Endothelial cell of umbilical vein (primary cell): Measurements from ENCODE around the gene SRGAP3. TPM values are rescaled to one million over a fixed set of nuclear protein-coding genes. Genes with fewer than 3 reads are reported as not detected.

Experiments used
- BruUV-seq: library from RNA; stranded (reverse); fragments of 400-500 nt; replicated peaks from 2 replicates; lab custom pipeline; 2021; lab: Mats Ljungman, UMichigan
- CTCF ChIA-PET: fragments of 300-600, 350-600 bp; sonication (Branson Sonifier 250); formaldehyde crosslinking; loops from one replicate; lab custom pipeline; 2021; ENCODE audit warnings: antibody characterized with exemption, inconsistent platforms; lab: Charles Lee
- POLR2A ChIA-PET: fragments of 300-600, 350-600 bp; sonication (Branson Sonifier 250); formaldehyde crosslinking; loops from one replicate; lab custom pipeline; 2021; ENCODE audit warnings: antibody characterized with exemption, inconsistent platforms; lab: Charles Lee
- DNase-seq: peaks from one replicate; pipeline ENCODE4 v3.0.0-alpha.2; 2011; ENCODE audit warnings: low read depth, low spot score
- FAIRE-seq: peaks from 2 replicates; lab custom pipeline; 2011; peaks lifted over from hg19 to GRCh38; lab: Jason Lieb, UNC
- H2AFZ ChIP-seq: 2 replicates; pipeline ENCODE4 v1.6.0; 2012; ENCODE audit warnings: low read depth, low read length, control low read depth, inconsistent platforms
- H3K27ac ChIP-seq: 2 replicates; pipeline ENCODE4 v1.5.1; 2011; ENCODE audit warnings: low read depth, mild to moderate bottlenecking, control low read depth, low read length, moderate library complexity; ENCODE audit not compliant: insufficient read depth
- H3K27me3 ChIP-seq, 2 experiments: 2 replicates each; pipeline versions ENCODE4 v1.6.0 to v1.6.1; 2011; ENCODE audit warnings: low read length in 2 of 2, mixed read lengths in 1 of 2; ENCODE audit not compliant: control insufficient read depth in 2 of 2, insufficient read depth in 2 of 2
- H3K36me3 ChIP-seq, 2 experiments: 2 replicates in 1 of 2; 3 replicates in 1 of 2; pipeline ENCODE4 v1.5.1; 2011; ENCODE audit warnings: low read length in 2 of 2, mild to moderate bottlenecking in 1 of 2, moderate library complexity in 1 of 2; ENCODE audit not compliant: control insufficient read depth in 2 of 2, insufficient read depth in 2 of 2; ENCODE audit errors: extremely low read depth in 1 of 2
- H3K4me1 ChIP-seq: 3 replicates; pipeline ENCODE4 v1.5.1; 2011; ENCODE audit warnings: mild to moderate bottlenecking, low read length; ENCODE audit not compliant: control insufficient read depth, insufficient read depth; ENCODE audit errors: extremely low read depth
- H3K4me2 ChIP-seq: 2 replicates; pipeline ENCODE4 v1.6.1; 2011; ENCODE audit warnings: low read length, control low read depth, mixed read lengths; ENCODE audit not compliant: insufficient read depth
- H3K4me3 ChIP-seq, 3 experiments: fragments of 200-600 bp in 1 of 3; sonication (generic), shearing (Covaris generic) in 1 of 3; replicated peaks in 1 of 3; 2 replicates each; pipeline ENCODE4 v1.5.1; 2011 to 2016; ENCODE audit warnings: control low read depth in 3 of 3, low read length in 3 of 3, mild to moderate bottlenecking in 2 of 3, inconsistent platforms in 1 of 3, low read depth in 1 of 3, moderate library complexity in 1 of 3; ENCODE audit not compliant: insufficient read depth in 1 of 3
- H3K79me2 ChIP-seq: 2 replicates; pipeline ENCODE4 v1.6.0; 2012; ENCODE audit warnings: low read length, inconsistent platforms; ENCODE audit not compliant: control insufficient read depth, insufficient read depth
- H3K9ac ChIP-seq: replicated peaks from 2 replicates; pipeline ENCODE3; 2011; ENCODE audit warnings: low read length, control low read depth; ENCODE audit not compliant: insufficient read depth; ENCODE audit errors: extremely low read depth
- H3K9me1 ChIP-seq: replicated peaks from 3 replicates; pipeline ENCODE4 v1.6.0; 2011; ENCODE audit warnings: mild to moderate bottlenecking, low read length; ENCODE audit not compliant: control insufficient read depth, insufficient read depth; ENCODE audit errors: extremely low read depth
- H3K9me3 ChIP-seq: replicated peaks from 2 replicates; pipeline ENCODE4 v1.5.1; 2012; ENCODE audit warnings: low read length, inconsistent platforms; ENCODE audit not compliant: control insufficient read depth, insufficient read depth
- H4K20me1 ChIP-seq: replicated peaks from 2 replicates; pipeline ENCODE3; 2011; ENCODE audit warnings: mild to moderate bottlenecking, low read length; ENCODE audit not compliant: control insufficient read depth, insufficient read depth; ENCODE audit errors: extremely low read depth
- EZH2 ChIP-seq: IDR thresholded peaks from 2 replicates; pipeline ENCODE4 v1.6.1; 2012; ENCODE audit warnings: borderline replicate concordance, low read depth, mild to moderate bottlenecking, moderate library complexity, low read length, inconsistent platforms; ENCODE audit not compliant: severe bottlenecking
- FOS ChIP-seq: IDR thresholded peaks from 2 replicates; pipeline ENCODE4 v1.6.1; 2011; ENCODE audit warnings: mild to moderate bottlenecking, low read length, moderate library complexity, borderline replicate concordance; ENCODE audit not compliant: insufficient read depth
- GATA2 ChIP-seq: IDR thresholded peaks from 2 replicates; pipeline ENCODE4 v1.7.0; 2011; ENCODE audit warnings: low read depth, mild to moderate bottlenecking, moderate library complexity, mixed read lengths, low read length; ENCODE audit not compliant: insufficient read length, insufficient read depth
- JUN ChIP-seq: IDR thresholded peaks from 2 replicates; pipeline ENCODE4 v1.6.1; 2011; ENCODE audit warnings: borderline replicate concordance, low read depth; ENCODE audit not compliant: insufficient read length, insufficient read depth
- MAX ChIP-seq: IDR thresholded peaks from 2 replicates; pipeline ENCODE4 v1.6.1; 2011; ENCODE audit not compliant: insufficient read depth, insufficient read length
- MYC ChIP-seq: IDR thresholded peaks from one replicate; pipeline ENCODE4 v1.6.1; 2011; ENCODE audit warnings: mild to moderate bottlenecking, low read depth, low read length
- POLR2A ChIP-seq: IDR thresholded peaks from 2 replicates; pipeline ENCODE4 v1.6.1; 2012; ENCODE audit warnings: low read depth, mild to moderate bottlenecking, control low read depth, low read length
- POLR2AphosphoS5 ChIP-seq: IDR thresholded peaks from 2 replicates; pipeline ENCODE4 v1.6.1; 2012; ENCODE audit warnings: low read depth, mild to moderate bottlenecking, control low read depth, low read length, moderate library complexity; ENCODE audit not compliant: insufficient read depth
- dilution Hi-C: fragments of 300-500 bp; cut with MboI; formaldehyde crosslinking; loops from one replicate; pipeline ENCODE4 v1.15.0; 2019; ENCODE audit warnings: low sequenced_read_pairs; ENCODE audit not compliant: extremely low pct_ligation_motif_present
- intact Hi-C: fragments of 100-400 bp; cut with micrococcal nuclease; formaldehyde crosslinking; loops from one replicate; pipeline ENCODE4 v1.10.0; 2022
- polyA plus RNA-seq, 4 experiments: library from polyadenylated mRNA; depleted of rRNA in 3 of 4; stranded (reverse) in 3 of 4; unstranded in 1 of 4; fragments of >200 nt; gene quantifications; 2 replicates each; pipeline versions ENCODE4 v1.2.1 to v1.2.3, GENCODE V29; 2011 to 2012; ENCODE audit warnings: missing spikeins in 1 of 4
- total RNA-seq: library from RNA; stranded (reverse); gene quantifications from 2 replicates; pipeline ENCODE4 v1.2.3, GENCODE V29; 2021
- TF ChIP-seq, protein P1 (sequence below), 2 donors: IDR thresholded peaks; 1 replicate in 1 of 2; 2 replicates in 1 of 2; pipeline ENCODE4 v1.5.1; 2011; ENCODE audit warnings: low read length in 2 of 2, mild to moderate bottlenecking in 2 of 2, moderate library complexity in 2 of 2, control low read depth in 1 of 2, inconsistent platforms in 1 of 2, low read depth in 1 of 2; ENCODE audit not compliant: insufficient read depth in 1 of 2; ENCODE audit errors: extremely low read depth in 1 of 2

The SRGAP3 gene
- total and polyA plus RNA-seq, 2 donors (not counting 3 experiments of a cell fraction or from before 2014, with no cell fraction given): 0.06 TPM; not detected in 1

GRCh38 chr3:8996681-8997121 is 252.7 kb downstream of the SRGAP3 start:
- no peak overlapping the region for H3K27ac ChIP-seq
- H3K9me1 ChIP-seq: no peaks in the 10 kb centered on the region
- H3K4me1 ChIP-seq: no peaks in the 10 kb centered on the region
- no peaks in the 10 kb centered on the region for H3K36me3 ChIP-seq
- H3K79me2 ChIP-seq: no peaks in the 10 kb centered on the region
- POLR2A ChIA-PET: no interaction called here
- CTCF ChIA-PET: interaction anchor here (0.7 to 4.0 kb wide), 4 partner anchors 9 to 306 kb away, joined by 3 to 28 read pairs (median 4); no protein-coding TSS in a partner anchor
- DNase-seq: peak; percentile 7
- H3K27me3 ChIP-seq: peaks cover 0 to 2% of the 10 kb centered on the region in 2 experiments
- no peak for FAIRE-seq
- BruUV-seq: no TSS peak
- H3K9ac ChIP-seq: no peak overlapping the region
- intact Hi-C loops (no loop called here), dilution Hi-C loops (no loop called here)
- no peak overlapping the region for H3K4me2 ChIP-seq
- H3K4me3 ChIP-seq: no peak overlapping the region
- no peak overlapping the region for H2AFZ ChIP-seq
- H4K20me1 ChIP-seq: no peaks in the 10 kb centered on the region
- no peak for TF ChIP-seq POLR2A
- no peak for TF ChIP-seq POLR2AphosphoS5
- no peak for TF ChIP-seq GATA2
- TF ChIP-seq, protein P1, sequence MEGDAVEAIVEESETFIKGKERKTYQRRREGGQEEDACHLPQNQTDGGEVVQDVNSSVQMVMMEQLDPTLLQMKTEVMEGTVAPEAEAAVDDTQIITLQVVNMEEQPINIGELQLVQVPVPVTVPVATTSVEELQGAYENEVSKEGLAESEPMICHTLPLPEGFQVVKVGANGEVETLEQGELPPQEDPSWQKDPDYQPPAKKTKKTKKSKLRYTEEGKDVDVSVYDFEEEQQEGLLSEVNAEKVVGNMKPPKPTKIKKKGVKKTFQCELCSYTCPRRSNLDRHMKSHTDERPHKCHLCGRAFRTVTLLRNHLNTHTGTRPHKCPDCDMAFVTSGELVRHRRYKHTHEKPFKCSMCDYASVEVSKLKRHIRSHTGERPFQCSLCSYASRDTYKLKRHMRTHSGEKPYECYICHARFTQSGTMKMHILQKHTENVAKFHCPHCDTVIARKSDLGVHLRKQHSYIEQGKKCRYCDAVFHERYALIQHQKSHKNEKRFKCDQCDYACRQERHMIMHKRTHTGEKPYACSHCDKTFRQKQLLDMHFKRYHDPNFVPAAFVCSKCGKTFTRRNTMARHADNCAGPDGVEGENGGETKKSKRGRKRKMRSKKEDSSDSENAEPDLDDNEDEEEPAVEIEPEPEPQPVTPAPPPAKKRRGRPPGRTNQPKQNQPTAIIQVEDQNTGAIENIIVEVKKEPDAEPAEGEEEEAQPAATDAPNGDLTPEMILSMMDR (IDR thresholded peaks at IDR 0.05; ENCODE audit: extremely low read depth in 1 of 2, insufficient read depth in 1 of 2, low read depth in 1 of 2, low read length in 2 of 2): no peak
- no peak for TF ChIP-seq MAX
- TF ChIP-seq FOS: no peak
- TF ChIP-seq MYC: no peak
- TF ChIP-seq JUN: no peak
- no peak for TF ChIP-seq EZH2
- H3K9me3 ChIP-seq: no peaks in the 10 kb centered on the region
